NCI-H1436 treated with DMSO at 0.1 percent for 48 hours (cell line): Measurements from ENCODE around the gene FBLN2.

Source experiments
- DNase-seq: peaks from one replicate; lab custom pipeline; 2025; lab: John Stamatoyannopoulos, UW

Gene FBLN2

DNA sequence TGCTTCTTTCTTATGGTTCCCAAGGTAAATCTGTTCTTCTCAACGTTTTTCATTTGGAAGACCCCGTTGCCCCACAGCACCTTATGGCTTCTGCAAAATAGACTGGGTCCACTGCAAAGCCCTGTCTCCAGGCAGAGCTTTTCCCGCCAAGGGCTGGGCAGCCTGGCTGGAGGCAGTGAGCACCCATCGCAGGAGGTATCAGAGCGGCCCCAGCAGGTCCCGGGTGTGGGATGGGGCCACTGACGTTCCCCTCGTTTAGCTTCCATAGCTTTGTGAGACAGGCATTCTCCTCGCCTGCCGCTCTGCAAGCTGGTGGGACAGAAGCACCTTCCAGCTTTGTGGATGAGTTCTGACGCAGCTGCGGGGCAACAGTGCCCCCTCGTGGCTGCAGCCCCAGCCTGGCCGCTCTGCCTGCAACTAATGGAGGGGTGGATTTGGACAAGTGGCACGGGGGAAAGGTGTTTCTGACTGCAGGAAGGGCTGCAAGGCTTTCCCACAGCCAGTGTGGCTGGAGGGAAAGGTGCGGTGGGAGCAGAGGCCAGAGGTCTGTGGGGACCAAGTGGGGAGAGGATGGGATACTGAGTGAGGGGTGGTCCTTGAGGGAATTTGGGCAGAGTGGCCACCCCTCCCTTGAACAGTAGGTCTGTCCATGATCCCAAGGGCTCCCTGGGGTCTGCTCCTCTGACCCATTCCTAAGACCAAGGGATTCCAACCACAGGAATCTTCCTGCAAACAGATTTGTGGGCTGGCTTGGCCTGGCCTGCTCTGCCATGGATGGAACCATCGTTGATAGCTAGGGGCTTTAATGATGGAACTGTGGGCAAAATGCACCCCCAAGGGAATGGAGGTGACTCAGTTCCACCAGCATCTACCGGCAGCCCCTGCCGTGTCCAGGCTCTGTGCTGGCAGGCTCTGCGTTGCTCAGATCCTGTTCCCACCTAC lies 99.4 kb downstream of the FBLN2 start:
- no peak for DNase-seq

GRCh38 chr3:13650210-13651056 lies 101.5 kb downstream of the FBLN2 start:
- no peak for DNase-seq

GRCh38 chr3:13651057-13651400 lies 102.1 kb downstream of the FBLN2 start:
- no peak for DNase-seq

DNA sequence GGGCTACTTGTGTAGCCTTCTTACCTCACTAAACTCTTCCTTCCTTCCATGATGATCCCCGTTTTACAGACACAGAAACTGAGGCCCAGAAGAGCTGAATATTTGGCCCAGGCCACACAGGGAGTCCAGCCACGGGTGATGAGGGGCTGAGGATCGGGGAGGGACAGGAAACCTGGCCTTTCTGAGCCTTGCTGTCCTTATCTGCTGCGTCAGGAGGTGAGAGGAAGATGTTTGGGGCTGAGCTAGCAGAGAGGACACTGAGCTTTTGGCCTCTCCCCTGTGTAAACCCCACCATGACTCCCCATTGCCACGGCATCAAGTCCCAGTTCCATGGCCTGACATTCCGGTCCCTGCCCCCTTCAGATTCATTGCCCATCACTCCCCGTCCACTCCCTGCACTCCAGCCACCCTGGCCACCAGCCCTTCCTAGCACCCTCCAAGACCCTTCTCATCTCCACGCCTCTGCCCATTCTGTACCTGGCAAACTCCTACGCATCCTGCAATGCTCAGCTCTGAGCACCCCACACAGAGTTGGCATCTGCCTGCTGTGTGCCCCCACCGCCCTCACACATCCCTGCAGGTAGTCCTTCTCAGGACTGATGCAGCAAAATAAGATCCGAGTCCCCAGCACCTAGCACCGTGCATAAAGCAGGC lies 103.0 kb downstream of the FBLN2 start:
- DNase-seq: no peak

DNA sequence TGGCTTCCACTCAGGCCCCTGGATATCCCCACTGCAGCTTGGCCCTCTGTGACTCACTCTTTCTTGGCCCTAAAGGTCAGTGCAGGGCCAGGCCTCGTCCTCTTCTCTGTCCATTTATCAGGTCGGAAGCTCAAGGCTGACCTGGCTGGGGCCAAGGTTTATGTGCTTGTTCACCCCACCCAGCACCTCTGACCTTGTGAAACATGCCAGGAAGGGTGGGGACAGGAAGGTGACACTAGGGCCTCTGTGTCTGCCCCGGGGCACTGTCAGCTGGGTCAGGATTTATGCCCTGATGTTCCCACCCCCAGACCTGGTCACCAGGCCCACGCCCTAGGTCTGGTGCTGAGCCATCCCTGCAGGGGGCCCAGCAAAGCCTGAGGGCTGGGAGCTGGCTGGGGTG lies 103.8 kb downstream of the FBLN2 start:
- DNase-seq: no peak

DNA sequence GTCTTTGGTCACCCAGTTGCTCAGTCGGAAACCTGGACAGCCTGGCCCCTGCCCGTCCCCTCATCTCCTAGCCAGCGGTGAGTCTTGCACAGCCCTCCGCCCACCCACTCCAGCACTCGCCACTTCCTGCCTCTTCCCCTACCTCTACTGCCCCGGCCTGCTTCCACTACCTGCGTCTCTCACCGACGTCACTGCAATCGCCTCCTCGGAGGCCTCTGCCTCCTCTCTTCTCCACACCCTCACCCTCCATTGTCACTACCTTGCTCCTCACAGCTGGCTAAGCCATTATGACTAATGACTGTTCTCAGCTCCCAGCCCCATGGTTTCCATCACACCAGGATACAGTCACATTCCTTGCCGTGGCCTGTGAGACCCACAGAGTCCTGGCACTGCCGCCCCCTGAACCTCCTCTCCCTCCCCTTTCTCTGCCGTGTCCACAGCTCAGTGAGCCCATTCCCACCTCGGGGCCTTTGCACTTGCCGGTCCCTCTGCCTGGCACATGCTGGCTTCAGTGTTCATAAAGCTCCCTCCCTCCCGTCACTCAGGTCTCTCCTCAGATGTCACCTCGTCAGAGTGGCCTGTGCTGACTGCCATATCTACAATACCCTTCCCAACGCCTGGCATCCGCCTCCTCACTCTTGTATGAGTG lies 104.8 kb downstream of the FBLN2 start:
- DNase-seq: no peak

DNA sequence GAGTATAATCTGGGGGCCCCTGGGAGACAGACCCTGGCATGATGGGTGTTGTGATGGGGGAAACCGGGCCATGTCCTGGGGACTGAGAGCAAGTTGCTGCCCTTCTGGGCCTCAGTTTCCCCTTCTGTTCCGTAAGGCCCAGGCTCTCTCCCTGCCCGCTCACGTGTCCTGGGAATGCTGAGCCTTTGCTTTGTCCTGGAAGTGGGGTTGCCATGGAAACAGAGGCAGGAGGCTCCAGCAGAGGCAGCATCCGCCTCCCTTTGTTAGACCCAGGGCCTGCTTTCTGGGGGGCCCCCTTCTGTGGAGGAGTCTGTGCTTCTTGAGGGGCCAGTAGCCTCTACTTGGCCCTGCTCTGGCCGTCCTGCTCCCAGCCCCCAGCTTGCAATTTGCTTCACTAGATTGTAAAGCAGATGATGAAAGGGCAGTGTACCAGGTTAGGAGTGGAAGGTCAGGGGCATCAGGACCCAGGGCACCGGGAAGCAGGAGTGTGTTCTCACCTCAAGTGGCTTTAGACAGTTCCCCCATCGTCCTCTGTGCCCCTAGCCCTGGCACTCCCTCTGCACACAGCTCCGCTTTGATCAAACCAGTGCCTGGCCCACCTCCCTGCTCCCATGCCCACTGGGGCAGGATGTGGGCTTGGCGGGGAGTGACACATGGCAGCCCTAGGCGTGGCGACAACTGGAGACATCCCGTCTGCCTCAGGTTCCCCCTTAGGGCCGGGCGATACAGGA lies 105.6 kb downstream of the FBLN2 start:
- no peak for DNase-seq

DNA sequence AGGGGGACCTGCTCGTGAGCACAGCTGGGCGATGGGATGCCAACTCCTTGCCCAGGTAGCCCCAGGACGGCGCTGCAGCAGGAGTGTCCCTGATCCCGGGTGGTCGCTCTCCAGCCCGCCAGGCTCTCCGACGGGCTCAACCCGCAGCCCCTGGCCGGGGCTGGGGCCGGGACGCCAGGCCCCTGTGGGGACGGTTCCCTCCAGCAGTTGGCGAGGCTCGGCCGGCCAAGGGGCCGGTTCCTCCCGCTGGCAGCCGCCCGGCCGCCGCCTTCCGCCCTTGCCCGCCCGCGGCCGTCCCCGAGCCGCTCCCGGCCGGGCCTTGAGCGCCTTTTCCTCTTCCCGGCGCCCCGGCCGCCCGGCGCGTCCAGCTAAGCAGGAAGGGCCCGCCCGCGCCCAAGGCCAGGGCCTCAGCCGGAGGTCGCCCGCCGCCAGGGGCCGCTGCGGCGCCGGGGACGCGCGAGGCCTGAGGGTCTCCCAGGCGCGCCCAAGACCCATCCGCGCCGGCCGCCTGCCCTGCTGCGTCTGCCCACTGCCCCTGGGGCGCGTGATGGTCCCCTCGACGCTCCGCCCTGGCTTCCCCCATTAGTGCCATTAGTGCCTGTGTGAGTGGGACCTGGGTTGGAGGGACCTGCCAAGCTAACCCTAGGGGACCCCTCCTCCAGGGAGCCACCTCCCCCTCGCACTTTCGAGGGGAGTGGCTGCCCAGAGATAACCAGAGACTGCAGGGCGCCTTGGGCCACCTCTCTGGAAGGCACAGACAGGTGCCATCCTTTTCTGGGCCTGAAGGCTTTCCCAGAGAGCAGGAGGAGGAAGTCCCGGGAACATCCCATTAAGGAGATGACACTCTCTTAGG lies 106.4 kb downstream of the FBLN2 start:
- no peak for DNase-seq

DNA sequence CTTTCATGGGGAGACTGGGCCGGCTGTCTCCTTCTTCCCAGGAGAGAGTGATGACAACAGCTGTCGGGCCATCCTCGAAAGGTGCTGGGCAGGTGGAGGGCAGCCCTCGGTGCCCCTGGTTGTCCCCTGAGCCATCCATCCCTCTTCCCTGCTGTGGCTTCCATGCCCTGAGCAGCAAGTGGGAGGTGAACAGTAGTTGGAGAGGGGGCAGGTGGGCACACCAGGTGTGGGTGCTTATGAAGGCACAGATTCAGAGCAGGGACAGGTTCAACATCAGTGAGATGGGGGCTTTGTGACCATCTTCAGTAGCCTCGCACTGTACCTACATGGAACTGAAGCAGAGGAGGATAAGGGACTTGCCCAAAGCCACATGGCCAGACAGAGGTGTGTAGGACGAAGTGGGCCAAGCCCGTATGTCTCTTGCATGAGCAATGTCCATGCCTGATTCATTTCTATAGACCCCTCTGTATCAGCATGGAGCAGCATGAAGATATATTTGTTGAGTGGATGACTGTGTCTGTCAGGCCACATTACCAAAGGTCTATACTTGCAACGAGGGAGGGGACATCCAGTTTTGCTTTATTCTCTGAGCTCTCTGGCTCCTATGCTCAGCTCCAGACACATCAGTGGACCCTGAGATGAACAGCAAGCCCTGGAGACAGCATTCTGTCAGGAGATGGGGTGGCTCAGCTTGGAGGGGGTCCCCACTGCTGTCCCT lies 107.8 kb downstream of the FBLN2 start:
- DNase-seq: no peak

DNA sequence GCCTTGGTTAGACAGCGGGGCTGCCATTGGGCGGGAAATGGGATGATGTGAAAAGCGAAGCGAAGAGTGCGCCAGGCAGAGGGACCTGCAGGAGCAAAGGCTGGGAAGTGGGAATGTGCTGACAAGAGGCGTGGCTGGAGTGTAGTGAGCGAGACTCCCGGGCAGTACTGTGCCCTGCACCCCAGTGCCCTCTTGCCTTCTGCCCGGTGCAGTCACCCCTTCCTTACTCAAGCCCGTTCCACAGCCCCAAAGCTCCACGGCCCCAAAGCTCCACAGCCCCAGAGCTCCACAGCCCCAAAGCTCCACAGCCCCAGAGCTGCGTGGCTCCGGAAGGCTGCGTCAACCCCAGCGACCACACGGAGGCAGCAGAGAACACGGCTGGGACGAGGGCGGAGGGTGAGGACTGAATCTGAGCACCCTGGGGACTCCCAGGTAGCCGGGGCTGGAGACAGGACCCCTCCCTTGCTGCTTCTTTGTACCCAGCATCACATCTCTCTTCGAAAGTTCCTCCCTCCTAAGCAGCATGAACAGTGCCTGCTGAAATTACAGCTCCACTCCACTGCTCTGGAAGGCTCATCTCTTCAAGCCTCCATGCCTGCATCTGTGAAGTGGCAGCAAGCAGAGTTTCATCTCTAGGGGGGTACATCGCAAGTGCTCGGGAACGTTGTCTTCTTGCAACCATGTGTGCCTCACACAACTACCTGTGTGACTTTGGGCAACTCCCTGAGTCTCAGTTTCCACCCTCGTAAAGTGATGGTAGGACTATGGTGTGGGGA lies 108.9 kb downstream of the FBLN2 start:
- no peak for DNase-seq

DNA sequence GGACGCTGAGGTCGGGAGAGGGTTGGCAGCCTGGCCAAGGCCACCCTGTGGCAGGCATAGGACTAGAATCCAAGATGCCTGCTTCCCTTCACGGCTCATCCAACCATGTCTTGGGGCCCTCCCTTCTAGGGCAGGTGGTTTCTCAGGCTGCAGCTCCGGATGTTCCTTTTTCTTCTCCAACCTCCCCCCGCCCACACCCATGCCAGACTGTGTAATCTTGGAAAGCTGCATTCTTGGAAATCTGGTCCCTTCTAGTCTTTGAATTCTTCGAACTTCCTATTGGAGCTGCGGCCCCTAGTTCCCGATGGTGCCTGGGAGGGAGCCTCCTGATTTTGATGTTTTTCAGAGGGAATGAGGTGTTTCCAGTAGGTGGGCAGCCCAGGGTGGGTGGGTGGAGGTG lies 109.8 kb downstream of the FBLN2 start:
- no peak for DNase-seq

DNA sequence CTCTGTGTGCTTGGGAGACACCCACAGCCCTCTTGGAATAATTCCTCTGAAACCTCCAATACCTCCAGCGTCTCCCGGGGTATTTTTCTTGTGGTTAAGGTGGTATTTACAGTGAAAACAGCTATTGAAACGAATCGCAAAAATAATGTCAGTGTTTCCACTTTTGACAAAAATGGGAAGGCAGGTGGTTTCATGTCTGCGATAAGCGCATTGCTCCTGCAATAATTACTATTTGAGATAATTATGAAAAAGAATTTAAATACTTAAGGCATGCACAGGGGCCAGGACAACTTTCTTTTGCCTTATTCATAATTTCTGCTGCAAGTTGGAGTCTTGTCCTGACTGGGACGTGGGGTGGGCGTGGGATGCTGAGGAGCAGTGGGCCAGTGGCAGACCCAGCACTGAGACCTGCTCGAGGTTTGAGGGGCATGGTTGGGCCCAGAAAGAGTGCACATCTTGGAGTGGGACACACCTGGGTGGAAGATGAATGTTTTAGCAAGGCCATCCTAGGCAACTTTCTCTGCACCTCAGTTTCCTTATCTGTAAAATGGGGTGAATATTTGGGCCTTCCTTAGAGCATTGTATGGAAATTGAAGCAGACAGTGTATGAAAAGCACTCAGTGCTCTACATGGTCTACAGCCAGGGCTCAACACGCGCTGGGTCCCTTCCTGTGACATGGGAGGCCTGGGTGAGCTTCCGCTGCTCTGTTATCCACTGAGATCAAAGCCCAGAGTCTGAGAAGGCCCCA lies 110.5 kb downstream of the FBLN2 start:
- DNase-seq: no peak

DNA sequence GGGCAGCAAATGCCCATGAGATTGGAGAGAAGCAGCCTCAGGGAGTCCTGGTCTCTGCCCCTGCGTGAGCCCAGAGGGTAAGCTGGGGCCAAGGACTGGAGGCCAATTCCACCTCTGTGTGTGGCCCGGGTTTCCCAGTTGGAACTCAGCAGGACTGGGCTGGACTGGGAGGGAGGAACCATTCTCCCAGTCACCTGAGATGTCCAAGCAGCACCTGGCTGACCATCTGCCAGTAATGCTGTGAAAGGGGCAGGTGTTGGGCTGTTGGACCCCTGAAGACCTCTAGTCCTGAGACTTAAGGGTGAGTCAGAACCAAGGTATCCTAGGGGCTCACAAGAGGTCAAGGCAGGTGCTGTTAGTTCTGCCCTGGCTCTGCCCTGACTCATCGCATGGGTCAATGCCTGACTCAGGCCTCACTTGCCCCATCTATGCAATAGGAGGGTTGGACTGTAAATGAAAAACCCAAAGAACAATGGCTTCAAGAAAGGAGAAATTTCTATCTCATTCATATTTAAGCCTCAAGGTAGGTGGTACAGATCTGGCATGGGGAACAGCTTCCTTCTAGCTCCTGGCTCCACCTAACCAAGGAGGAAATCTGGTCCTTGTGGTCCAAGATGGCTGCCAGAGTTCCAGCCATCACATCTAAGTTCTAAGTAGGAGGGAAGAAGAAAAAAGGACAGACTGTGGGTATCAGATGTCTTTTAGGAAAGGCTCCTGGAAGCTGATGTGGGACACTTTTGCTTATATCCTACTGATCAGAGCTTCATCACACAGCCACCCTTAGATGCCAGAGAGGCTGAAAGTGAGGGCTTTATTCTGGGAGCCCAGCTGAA lies 111.3 kb downstream of the FBLN2 start:
- DNase-seq: no peak

GRCh38 chr3:13661121-13661520 lies 112.2 kb downstream of the FBLN2 start:
- DNase-seq: no peak

- DNase-seq: no peak
Observed at GRCh38 chr3:13662238-13662847, 113.4 kb downstream of the FBLN2 start.

- no peak for DNase-seq
Observed at GRCh38 chr3:13663781-13664535, 115.0 kb downstream of the FBLN2 start.
